NCI-H748 treated with DMSO at 0.1 percent for 48 hours (cell line): Measurements from ENCODE around the gene CACUL1.

ENCODE experiments used
- DNase-seq: peaks from one replicate; lab custom pipeline; 2025; lab: John Stamatoyannopoulos, UW

CACUL1 gene

GRCh38 chr10:118635674-118636402 is 118.9 kb downstream of the CACUL1 start:
- DNase-seq = no peak

- no peak for DNase-seq
Observed at GRCh38 chr10:118633786-118634185, 121.0 kb downstream of the CACUL1 start.

GRCh38 chr10:118629211-118629610 is 125.6 kb downstream of the CACUL1 start:
- no peak for DNase-seq

- no peak for DNase-seq
Observed at GRCh38 chr10:118628397-118628796, 126.4 kb downstream of the CACUL1 start.

- no peak for DNase-seq
Observed at GRCh38 chr10:118626953-118627352, 127.8 kb downstream of the CACUL1 start.
